Spleen (tissue), 11 donors: ENCODE data around the gene POLR2F. TPM values are rescaled to one million over a fixed set of nuclear protein-coding genes. Genes with fewer than 3 reads are reported as not detected.
A peak's percentile ranks its signal among the peaks of the same experiment; 100 is the strongest.

Experiments used
- DNase-seq: peaks from one replicate; pipeline ENCODE4 v3.0.0-alpha.2; 2020
- H3K27ac ChIP-seq, 8 donors: fragments of 200-600 bp; sonication (generic) in 7 of 8; 1 replicate in 4 of 8; 2 replicates in 4 of 8; pipeline versions ENCODE4 v1.5.0 to v1.8.0; 2016 to 2021; ENCODE audit warnings: inconsistent platforms in 4 of 8, mild to moderate bottlenecking in 4 of 8, moderate library complexity in 1 of 8
- H3K27me3 ChIP-seq, 7 donors: fragments of 200-600 bp; sonication (generic) in 6 of 7; replicated peaks in 1 of 7; 1 replicate in 4 of 7; 2 replicates in 3 of 7; pipeline versions ENCODE4 v1.5.0 to v1.8.0; 2016 to 2021; ENCODE audit warnings: inconsistent platforms in 3 of 7, mild to moderate bottlenecking in 1 of 7
- H3K36me3 ChIP-seq, 6 donors: fragments of 200-600 bp; sonication (generic) in 5 of 6; 1 replicate in 4 of 6; 2 replicates in 2 of 6; pipeline versions ENCODE4 v1.5.0 to v1.8.0; 2016 to 2021; ENCODE audit warnings: inconsistent platforms in 2 of 6
- H3K4me1 ChIP-seq, 6 donors: fragments of 200-600 bp; sonication (generic) in 5 of 6; 1 replicate in 3 of 6; 2 replicates in 3 of 6; pipeline versions ENCODE4 v1.5.0 to v1.8.0; 2016 to 2021; ENCODE audit warnings: inconsistent platforms in 3 of 6
- H3K4me3 ChIP-seq, 8 donors: fragments of 200-600 bp; sonication (generic) in 7 of 8; 1 replicate in 4 of 8; 2 replicates in 4 of 8; pipeline versions ENCODE4 v1.5.0 to v1.8.0; 2016 to 2021; ENCODE audit warnings: inconsistent platforms in 4 of 8, mild to moderate bottlenecking in 4 of 8, moderate library complexity in 2 of 8
- H3K9me3 ChIP-seq, 8 donors: fragments of 200-600 bp; sonication (generic) in 7 of 8; 1 replicate in 4 of 8; 2 replicates in 4 of 8; pipeline versions ENCODE4 v1.5.0 to v1.8.0; 2016 to 2021; ENCODE audit warnings: inconsistent platforms in 4 of 8
- CTCF ChIP-seq, 11 experiments: fragments of 200-600 bp in 7 of 11; fragments of 450-650 bp in 4 of 11; sonication (generic) in 4 of 11; IDR thresholded peaks in 8 of 11; conservative IDR thresholded peaks in 3 of 11; 1 replicate in 7 of 11; 2 replicates in 4 of 11; pipeline versions ENCODE4 v1.4.0 to v1.8.0; 2016 to 2021; ENCODE audit warnings: antibody characterized with exemption in 11 of 11, inconsistent platforms in 4 of 11, mild to moderate bottlenecking in 1 of 11
- POLR2A ChIP-seq, 3 donors: fragments of 450-650 bp; IDR thresholded peaks; one replicate each; pipeline ENCODE4 v1.5.1; 2017; ENCODE audit warnings: antibody characterized with exemption in 3 of 3, mild to moderate bottlenecking in 1 of 3
- POLR2AphosphoS5 ChIP-seq, 3 donors: sonication (generic); formaldehyde crosslinking; IDR thresholded peaks; one replicate each; pipeline ENCODE4 v1.5.1; 2017; ENCODE audit warnings: antibody characterized with exemption in 3 of 3
- WGBS, 5 donors: extraction: QIAGEN DNeasy Blood & Tissue Kit in 3 of 5; methylation state at CpG; one replicate each; pipeline versions ENCODE4 v1.1.5 to v1.1.7; 2013 to 2018; 5-methylcytosine and 5-hydroxymethylcytosine counted together
- intact Hi-C: fragments of 100-400 bp; cut with DNase I; formaldehyde crosslinking; loops from one replicate; pipeline ENCODE4 v1.15.0; 2023; ENCODE audit warnings: low total_unique reads
- polyA plus RNA-seq, 3 donors: library from polyadenylated mRNA; stranded (reverse); fragments of 200-250 nt; gene quantifications; one replicate each; pipeline ENCODE4 v1.2.1, GENCODE V29; 2013
- total RNA-seq, 7 donors: library from RNA; depleted of rRNA in 3 of 7; stranded (reverse); fragments of >200 nt in 3 of 7; fragmentation: NEBNext Ultra II Directional in 4 of 7; extraction: Animal tissue kit (Norgen Biotek cat#: 25700) in 4 of 7; gene quantifications; one replicate each; pipeline versions ENCODE4 v1.1.0 to v1.2.1, GENCODE V29; 2016 to 2021
- donor health status: healthy with polysubstance abuse.
- donor health status: DM: no; HTN: no; CAD: no; lungs with moderate emphysema.
- donor health status: DM: no; HTN: no; CAD: no.
- donor health status: Bipolar disorder and iron deficiency.
- donor health status: healthy.
- donor health status: DM: no; HTN: no; CAD: no.
- donor health status: DM: yes; HTN: yes; CAD: no.

Gene POLR2F
- total and polyA plus RNA-seq, 10 donors, result 28.0 to 111 (median 37.4) TPM

GRCh38 chr22:37920126-37920525 lies 33.4 kb upstream of the POLR2F start:
- Histone ChIP-seq H3K9me3 (no peaks in the 10 kb centered on the region), H3K27me3 (peaks cover 0 to 4% (median 0%) of the 10 kb centered on the region in 7 donors), H3K4me3 (no peak overlapping the region), H3K4me1 (peaks cover 4 to 30% (median 19%) of the 10 kb centered on the region in 6 donors), H3K27ac (peak overlapping the region in 6 of 8 donors; percentile 10 to 68 (median 53)), H3K36me3 (peaks cover 0 to 92% (median 38%) of the 10 kb centered on the region in 6 donors)
- WGBS, 5 donors, result 23 to 42% (median 25%) methylated on average over 5 of the region's 5 CpGs
- no peak for DNase-seq
- intact Hi-C loops, result no loop called here
- TF ChIP-seq POLR2A (IDR thresholded peaks at IDR 0.05) (no peak), CTCF (IDR thresholded peaks at IDR 0.05 in 8 of 11, conservative IDR thresholded peaks at IDR 0.05 in 3 of 11) (no peak), POLR2AphosphoS5 (IDR thresholded peaks at IDR 0.05) (no peak)

GRCh38 chr22:37922191-37922590 lies 31.3 kb upstream of the POLR2F start:
- H3K4me3 ChIP-seq, result no peak overlapping the region
- no peaks in the 10 kb centered on the region for H3K9me3 ChIP-seq
- no peak for DNase-seq
- intact Hi-C loops, result no loop called here
- peaks cover 4 to 30% (median 19%) of the 10 kb centered on the region in 6 donors for H3K4me1 ChIP-seq
- H3K27ac ChIP-seq, result no peak overlapping the region
- H3K27me3 ChIP-seq, result peaks cover 0 to 4% (median 0%) of the 10 kb centered on the region in 7 donors
- WGBS, 5 donors, result 91 to 98% (median 95%) methylated on average over 2 to 11 of the region's 11 CpGs
- H3K36me3 ChIP-seq, result peaks cover 0 to 92% (median 49%) of the 10 kb centered on the region in 6 donors
- TF ChIP-seq CTCF (IDR thresholded peaks at IDR 0.05 in 8 of 11, conservative IDR thresholded peaks at IDR 0.05 in 3 of 11), result no peak
- no peak for TF ChIP-seq POLR2AphosphoS5 (IDR thresholded peaks at IDR 0.05)
- TF ChIP-seq POLR2A (IDR thresholded peaks at IDR 0.05), result no peak

GRCh38 chr22:37923927-37924326 lies 29.6 kb upstream of the POLR2F start:
- intact Hi-C loops, result no loop called here
- TF ChIP-seq POLR2A (IDR thresholded peaks at IDR 0.05), result no peak
- no peak for TF ChIP-seq CTCF (IDR thresholded peaks at IDR 0.05 in 8 of 11, conservative IDR thresholded peaks at IDR 0.05 in 3 of 11)
- TF ChIP-seq POLR2AphosphoS5 (IDR thresholded peaks at IDR 0.05), result no peak
- H3K27ac ChIP-seq, result no peak overlapping the region
- WGBS, 5 donors, result 92 to 100% (median 93%) methylated on average over 4 of the region's 4 CpGs
- no peak for DNase-seq
- H3K4me3 ChIP-seq, result no peak overlapping the region
- H3K9me3 ChIP-seq, result no peaks in the 10 kb centered on the region
- peaks cover 0 to 19% (median 11%) of the 10 kb centered on the region in 6 donors for H3K4me1 ChIP-seq
- peaks cover 0 to 4% (median 0%) of the 10 kb centered on the region in 7 donors for H3K27me3 ChIP-seq
- peaks cover 0 to 92% (median 51%) of the 10 kb centered on the region in 6 donors for H3K36me3 ChIP-seq

GRCh38 chr22:37924386-37925065 lies 29.0 kb upstream of the POLR2F start:
- Histone ChIP-seq H3K4me1 (peaks cover 0 to 13% (median 9%) of the 10 kb centered on the region in 6 donors), H3K36me3 (peaks cover 0 to 92% (median 50%) of the 10 kb centered on the region in 6 donors), H3K4me3 (no peak overlapping the region), H3K27me3 (peaks cover 0 to 4% (median 0%) of the 10 kb centered on the region in 7 donors), H3K27ac (no peak overlapping the region), H3K9me3 (no peaks in the 10 kb centered on the region)
- intact Hi-C loops, result no loop called here
- WGBS, 5 donors, result 94 to 99% (median 95%) methylated on average over 15 to 18 of the region's 18 CpGs
- no peak for DNase-seq
- no peak for TF ChIP-seq CTCF (IDR thresholded peaks at IDR 0.05 in 8 of 11, conservative IDR thresholded peaks at IDR 0.05 in 3 of 11)
- no peak for TF ChIP-seq POLR2A (IDR thresholded peaks at IDR 0.05)
- TF ChIP-seq POLR2AphosphoS5 (IDR thresholded peaks at IDR 0.05), result no peak
